GM19463 (cell line): Measurements from ENCODE around the gene FTCD.

Experiments
- ATAC-seq: cut with Tn5 transposase; IDR thresholded peaks from one replicate; pipeline ENCODE4 v1.9.1; 2021; ENCODE audit warnings: mild to moderate bottlenecking, moderate library complexity; ENCODE audit not compliant: unreplicated experiment

The FTCD gene

DNA sequence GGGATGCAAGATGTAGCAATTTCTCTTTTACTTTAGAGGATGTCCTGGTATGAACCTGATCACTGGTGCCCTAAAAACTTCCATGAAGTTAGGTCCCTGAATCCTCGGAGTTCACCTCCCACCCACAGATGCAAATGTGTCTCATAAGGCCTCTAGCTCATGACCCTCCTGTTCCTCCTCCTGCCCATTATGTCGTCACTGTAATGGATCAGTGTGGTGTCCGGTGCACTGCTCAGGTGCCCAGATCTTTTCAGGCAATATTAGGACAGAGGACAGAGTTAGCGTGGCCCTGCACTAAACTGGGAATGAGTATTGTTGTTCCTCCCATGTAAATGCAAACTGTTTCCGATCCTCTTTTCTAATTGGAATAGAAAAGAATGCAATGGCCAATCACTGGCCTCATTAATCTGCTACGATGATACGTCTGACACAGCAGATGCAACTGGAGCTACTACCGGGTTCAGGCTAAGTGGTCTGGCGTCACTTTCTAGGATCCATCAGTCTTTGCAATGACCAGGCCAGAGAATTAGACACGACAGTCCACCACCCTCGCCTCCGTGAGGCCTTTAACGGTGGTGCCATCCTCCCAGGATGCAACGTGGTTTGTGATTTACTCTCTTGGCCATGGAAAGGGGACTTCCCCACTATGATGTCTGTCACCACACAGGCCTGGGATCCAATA is 60.8 kb downstream of the FTCD start:
- no peak for ATAC-seq

DNA sequence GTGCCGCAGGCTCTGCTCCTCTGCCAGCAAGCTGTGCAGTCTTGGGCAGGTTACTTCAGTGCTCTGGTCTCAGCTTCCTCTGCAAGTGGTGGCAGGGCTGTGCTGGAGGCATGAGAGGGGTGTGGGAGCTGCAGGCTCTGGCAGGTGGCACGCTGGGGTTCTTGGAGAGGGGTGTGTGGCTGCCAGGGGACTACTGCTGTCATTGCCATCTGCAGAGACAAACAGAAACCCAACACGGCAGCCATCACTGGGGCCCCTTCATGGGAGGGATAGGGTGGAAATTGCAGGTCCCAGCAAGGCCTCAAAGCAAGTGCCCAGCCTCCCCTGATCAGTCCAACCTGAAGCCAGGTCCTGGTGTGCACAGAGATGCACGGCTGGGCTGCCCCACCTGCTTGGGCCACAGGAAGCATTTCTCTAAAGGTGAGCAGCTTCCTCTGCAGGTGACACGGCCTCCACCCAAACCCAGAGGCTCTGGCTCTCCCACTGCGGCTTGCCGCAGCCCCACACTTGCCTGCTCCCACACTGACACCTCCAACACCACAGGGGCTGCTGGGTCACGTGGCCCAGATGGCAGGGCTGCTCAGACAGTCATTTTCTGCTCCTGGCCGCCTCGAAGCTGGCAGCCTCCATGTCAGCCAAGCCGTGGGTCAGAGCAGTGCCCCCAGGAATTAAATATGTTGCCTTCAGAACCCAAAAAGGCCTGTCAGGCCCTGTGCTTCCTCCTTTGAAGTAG is 61.5 kb downstream of the FTCD start:
- ATAC-seq: no peak

DNA sequence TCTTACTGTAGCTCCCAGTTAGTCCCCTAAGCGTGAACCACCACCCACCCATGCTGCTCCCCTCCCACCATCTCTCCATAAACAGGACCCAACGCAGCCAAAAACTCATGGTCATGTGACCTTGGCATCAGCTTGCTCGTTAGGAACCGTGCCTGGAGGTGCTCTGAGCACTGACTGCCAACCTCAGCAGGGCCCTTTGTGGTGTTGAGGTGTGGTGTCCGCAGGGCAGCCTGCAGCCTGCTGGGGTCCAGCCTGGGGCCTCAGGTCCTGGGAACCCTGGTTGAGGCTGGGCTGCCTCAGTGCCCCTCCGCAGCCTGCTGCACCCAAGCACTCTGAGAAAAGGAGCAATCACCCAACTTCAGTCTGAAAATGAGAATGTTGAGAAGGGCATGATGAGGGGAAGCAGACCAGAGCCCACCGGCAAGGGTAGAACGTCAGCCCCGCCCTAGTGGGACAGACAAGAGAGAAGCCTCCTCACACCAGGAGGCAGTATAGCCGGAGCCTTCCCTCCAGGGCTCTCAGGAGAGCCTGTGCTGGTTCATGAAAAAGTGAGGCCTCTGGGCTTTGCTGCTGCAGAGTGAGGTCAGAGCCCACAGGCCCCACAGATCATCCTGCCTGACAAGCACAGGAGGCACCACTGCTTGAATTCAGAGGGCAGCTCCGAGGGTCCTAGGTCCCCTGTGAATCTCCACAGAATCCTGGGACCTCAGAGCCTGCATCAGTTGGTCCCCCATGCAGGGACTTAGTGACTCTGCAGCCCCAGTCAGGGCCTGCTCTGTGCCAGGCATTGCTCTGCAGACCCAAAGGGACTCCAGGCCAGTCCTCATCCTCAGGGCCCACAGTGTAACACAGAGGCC is 62.3 kb downstream of the FTCD start:
- ATAC-seq: no peak

DNA sequence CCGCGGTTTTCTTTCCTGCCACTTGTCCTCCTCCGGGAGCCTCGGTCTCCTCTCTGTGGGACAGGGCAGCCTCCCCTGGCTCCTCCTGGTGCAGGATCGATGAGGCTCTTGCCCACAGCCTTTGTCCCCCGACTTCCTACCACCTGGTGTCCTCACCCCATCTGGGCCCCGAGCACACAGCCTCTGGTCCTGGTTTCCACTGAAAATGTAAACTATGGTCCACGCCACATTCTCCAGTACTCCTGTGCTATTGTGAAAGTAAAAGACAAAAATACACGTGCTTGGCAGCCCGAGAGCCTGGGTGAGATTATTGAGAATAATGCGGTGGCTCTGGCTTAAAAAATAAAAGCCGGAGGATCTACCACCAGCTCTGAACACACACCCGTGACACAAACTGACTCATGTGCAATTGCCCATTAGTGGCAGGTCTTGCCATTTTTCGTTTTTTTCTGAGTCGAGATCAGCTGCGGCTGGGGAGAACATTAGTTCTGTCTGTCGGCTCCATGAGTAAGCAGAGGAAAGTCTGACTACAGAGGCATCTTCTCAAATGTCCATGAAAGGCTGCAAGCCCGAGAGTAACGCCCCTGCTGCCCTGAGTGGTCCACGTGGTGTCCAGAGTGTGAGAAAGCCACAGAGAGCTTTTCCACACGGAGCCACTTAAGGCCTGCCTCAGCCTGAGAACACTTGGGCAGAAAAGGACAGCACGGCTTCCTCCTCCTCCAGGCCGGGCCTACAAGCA is 63.2 kb downstream of the FTCD start:
- no peak for ATAC-seq

DNA sequence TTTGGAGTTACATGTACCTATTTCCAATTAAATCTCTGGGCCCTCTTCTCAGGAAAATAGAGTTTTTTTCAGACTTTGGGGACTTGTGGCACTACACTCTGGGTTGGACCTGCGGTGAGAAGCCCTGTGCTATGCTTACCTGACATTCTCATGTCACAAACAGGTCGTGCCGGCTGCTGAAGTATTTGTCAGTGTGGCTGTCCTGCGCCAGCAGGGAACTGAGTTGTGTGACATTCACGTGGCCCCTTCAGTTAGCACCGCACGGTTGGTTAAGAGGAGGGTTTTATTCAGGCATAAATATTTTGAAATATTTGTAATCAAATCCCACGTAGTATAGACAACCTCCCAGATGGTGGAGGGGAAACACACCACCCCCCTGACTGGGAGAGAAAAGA is 63.8 kb downstream of the FTCD start:
- ATAC-seq: no peak

DNA sequence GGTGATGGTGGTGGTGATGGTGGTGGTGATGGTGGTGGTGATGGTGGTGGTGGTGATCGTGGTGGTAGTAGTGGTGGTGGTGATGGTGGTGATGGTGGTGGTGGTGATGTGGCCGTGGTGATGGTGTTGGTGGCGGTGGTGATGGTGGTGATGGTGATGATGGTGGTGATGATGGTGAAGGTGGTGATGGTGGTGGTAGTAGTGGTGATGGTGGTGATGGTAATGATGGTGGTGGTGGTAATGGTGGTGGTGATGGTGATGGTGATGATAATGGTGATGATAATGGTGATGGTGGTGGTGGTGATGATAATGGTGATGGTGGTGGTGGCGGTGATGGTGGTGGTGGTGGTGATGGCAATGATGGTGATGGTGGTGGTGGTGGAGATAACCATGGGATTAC is 64.3 kb downstream of the FTCD start:
- no peak for ATAC-seq

DNA sequence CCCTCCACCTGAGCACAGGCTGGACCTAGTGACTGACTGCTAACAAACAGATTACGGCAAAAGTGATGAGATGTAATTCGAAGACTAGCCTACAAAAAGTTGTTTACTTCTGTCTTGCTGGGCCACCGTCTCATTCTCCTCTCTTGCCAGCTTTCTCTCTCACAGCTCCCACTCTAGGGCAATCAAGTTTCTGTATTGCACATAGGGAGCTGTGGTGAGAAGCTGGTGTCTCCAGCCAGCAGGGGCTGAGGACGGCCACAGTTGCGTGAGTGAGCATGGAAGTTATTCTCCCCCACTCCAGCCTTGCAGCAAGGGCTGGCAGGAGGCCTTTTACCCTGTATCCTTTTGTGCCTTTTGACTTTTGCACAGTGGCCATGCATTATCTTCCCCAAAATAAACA is 66.1 kb downstream of the FTCD start:
- no peak for ATAC-seq

DNA sequence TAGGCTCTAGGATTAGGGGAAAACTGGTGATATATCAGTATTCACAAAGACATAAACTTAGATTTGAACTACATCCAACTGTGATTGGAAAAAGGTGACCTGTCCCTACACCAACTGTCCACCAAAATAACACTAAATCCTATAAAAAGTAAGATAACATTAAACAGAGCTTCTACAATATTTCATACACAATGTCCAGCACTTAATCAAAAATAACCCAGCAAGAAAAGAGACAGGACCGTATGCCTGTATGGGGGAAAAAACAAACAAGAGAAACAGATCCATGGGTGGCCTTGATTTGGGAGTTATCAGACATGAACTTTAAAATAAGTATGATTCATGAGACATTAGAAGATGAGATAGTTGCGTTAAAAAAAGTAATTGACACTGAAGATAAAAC is 67.2 kb downstream of the FTCD start:
- no peak for ATAC-seq

DNA sequence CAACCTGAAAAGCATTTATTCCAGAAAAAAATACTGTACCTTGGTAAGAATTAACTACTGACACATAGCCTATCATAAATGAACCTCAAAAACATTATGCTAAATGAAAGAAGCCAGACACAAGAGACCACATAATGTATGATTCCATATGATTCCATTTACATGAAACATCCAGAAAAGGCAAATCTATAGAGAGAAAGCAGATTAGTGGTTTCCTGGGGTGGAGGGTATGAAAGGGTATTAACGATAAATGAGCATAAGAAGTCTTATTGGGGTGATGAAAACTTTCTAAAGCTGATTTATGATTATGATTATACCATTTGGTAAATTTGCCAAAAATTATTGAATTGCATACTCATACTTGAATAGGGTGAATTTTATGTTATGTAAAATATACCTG is 67.7 kb downstream of the FTCD start:
- no peak for ATAC-seq
